GM19240 (cell line): ENCODE data around the gene PUS1.
"Not testable (repeated sequence)": the region's sequence is repeated elsewhere in the genome, so short reads cannot be mapped to it uniquely, and the experiment has no call there.

Experiments used
- DNase-seq: peaks from one replicate; pipeline ENCODE4 v3.0.0; 2011; ENCODE audit warnings: low spot score; ENCODE audit not compliant: insufficient read length

The PUS1 gene

DNA sequence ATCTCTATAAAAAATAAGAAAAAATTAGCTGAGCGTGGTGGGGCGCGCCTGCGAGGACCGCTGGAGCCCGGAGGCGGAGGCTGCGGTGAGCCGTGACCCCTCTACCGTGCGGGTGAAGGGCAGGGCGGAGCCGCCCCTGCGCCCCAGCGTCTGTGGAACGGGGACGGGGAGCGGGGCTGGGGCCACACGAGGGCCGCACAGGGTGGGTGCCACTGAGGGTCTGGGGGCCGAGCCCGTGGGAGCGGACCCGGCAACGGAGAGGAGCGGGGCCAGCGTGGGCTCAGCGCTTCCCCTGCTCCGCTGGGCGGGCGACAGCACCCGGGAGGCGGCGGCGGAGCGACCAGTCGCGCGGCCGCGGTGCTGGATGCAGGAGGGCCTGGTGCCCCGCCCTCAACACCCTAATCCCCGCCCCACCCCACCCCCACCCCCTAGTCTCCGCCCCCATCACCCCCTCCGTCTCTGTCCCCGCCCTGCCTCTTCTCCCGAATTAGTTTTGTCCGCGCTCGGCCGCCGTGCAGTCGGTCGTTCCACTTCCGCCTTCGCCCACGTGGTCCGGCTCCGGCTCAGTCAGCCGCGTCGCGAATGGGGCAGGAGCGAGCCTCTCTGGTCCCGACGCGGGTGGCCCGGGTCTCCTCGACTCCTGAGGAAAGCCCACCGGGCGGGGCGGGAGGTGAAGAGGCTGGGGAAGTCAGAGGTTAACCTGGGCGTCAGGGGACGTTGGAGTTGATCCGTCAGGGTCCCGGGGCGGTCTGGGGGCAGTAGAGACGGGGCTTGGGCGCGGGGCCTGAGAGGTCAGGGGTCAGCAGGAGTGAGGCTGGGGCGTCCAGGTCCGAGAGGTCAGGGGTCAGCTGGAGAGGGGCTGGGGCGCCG is at the start of gene PUS1:
Gene PUS1 (plus strand): TSS at position 566 of the 870 bp plus-strand sequence. CDS start 447 bp downstream, outside the sequence.
- peak; percentile 95 for DNase-seq

DNA sequence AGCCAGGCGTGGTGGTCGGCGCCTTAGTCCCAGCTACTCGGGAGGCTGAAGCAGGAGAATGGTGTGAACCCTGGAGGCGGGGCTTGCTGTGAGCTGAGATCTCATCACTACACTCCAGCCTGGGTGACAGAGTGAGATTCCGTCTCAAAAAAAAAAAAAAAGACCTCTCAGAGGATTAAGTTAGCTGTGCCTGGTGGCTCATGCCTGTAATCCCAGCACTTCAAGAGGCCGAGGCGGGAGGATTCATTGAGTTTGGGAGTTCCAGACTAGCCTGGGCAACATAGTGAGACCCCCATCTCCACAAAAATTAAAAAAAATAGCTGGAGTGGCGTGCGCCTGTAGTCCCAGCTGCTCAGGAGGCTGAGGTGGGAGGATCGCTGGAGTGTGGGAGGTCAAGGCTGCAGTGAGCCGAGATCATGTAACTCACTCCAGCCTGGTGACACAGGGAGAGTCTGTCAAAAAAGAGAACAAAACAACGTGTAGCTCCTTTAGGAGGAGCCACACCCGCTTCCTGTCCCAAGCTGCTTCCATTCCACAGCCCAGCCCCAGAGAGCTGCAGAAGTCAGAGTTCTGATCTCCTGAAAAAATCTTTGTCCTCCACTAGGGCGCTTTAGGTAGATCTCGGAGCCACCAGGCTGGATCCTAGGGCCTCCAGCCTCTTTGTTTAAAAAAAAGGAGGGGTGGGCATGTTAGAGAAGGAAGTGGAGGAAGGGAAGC is 46.1 kb upstream of the PUS1 start:
- no peak for DNase-seq

DNA sequence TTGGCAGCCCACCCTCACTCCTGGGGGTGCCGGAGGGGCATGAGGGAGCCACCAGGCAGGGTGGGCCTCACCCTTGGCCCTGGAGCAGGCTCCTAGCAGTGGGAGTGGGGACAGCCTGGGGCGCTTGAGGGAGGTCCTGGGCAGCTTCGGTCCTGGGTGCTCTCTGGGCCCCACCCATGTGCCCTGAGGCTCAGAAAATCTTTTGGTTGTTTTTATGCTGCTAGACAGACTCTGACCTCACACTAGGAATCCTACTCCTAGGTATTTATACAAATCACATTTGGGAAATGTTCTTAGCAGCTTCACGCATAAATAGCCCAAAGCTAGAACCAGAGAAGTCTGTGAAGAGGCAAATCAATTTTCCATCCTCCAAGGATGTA is 45.6 kb upstream of the PUS1 start:
- no peak for DNase-seq

DNA sequence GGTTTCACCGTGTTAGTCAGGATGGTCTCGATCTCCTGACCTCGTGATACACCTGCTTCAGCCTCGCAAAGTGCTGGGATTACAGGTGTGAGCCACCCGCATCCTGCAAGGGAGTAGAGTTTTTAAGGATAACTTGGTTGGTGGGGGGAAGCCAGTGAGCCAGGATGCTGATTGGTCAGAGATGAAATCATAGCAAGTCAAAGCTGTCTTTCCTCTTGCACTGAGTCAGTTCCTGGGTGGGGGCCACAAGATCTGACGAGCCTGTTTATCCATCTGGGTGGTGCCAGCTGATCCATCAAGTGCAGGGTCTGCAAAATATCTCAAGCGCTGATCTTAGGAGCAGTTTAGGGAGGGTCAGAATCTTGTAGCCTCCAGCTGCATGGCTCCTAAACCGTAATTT is 44.0 kb upstream of the PUS1 start:
- DNase-seq = not testable (repeated sequence)

DNA sequence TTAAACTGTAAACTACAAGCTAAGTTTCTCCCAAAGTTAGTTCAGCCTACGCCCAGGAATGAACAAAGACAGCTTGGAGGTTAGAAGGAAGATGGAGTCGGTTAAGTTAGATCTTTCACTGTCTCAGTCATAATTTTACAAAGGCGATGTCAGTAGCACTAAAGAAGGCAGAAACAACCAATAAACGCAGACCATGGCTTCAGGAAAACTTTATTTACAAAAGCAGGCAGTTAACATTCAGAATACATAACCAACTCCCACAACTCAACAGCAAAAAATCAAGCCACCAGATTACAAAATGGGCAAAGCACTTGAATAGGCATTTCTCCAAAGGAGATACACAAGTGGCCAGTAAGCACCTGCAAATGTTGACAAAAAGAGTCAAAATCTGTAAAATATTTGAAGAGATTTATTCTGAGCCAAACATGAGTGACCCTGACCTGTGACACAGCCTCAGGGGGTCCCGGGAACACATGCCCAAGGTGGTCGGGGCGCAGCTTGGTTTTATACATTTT is 43.5 kb upstream of the PUS1 start:
- DNase-seq = no peak

DNA sequence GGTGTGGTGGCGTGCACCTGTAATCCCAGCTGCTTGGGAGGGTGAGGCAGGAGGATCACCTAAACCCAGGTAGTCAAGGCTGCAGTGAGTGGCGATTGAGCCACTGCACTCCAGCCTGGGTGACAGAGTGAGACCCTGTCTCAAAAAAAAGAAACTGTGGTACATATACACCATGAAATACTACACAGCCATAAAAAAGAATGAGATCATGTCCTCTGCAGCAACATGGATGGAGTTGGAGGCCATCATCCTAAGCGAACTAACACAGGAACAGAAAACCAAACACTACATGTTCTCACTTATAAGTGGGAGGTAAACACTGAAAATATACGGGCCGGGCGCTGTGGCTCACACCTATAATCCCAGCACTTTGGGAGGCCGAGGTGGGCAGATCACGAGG is 37.4 kb upstream of the PUS1 start:
- DNase-seq = not testable (repeated sequence)

DNA sequence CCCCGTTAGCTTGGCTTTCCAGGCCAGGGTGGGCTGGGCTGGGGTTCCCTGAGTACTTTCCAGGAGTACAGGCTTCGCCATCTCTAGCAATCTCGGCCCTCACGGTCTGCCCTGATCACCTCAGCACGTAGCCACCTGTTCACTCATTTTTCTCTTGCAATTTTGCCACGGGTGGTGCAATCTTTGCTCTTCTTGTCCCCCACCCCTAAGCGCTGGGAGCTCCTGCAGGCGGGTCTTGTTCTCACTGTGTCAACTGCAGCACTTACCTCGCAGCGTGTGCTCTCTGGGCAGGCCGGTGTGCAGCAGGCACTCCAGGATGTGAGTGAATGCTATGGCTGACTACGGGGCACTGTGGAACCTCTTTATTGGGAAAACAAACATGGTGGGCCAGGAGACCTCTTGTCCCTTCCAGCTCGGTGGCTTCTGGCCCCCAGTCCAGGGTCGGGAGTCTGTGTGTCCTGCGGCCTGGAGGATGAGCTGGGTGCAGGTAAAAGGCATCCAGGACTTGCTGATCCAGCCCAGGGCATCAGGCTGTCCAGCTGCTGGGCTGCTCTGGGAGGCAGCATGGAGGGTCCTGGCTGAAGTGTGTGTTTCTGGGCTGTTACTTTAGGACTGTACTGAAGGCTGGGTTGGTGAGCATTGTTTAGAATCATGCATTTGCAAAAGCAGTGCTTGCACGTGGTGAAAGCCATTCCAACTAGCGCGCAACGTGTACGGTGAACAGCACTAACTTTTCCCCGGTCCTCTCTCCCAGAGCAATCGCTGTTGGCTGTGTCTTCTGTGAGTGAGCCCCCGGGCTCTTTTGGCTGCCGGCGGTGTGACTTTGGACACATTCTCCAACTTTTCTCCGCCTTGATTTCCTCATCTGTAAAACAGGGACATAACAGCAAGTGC is 36.1 kb upstream of the PUS1 start:
- DNase-seq = no peak

DNA sequence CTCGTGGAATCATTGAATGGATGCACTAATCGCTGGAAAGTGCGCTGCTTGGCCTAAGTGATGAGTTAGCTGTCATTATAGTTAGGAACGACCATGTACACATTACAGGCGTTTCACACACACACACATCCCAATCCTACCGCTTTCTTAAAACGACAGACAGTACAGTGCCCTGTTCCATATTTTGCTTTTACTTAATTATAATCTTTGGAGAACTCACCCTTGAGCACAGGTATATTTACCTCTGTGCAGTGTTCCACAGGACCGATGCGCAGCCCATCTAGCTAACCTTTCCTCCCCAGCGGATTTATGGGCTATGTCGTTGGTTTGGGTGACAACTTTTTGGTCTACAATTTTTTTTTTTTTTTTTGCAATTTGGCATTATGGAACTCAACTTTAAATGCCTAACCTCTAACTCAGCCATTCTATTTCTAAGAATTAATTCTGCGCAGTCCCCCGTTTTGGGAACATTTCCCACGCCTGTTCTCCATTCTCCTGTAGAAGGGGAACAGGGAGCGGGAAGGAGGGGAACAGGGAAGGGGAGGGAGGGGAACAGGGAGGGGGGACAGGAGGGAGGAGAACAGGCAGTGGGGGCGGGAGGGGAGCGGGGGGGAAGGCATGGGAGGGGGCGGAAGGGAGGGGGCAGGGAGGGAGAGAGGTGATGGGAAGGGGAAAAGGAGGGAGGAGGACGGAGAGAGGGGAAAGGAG is 35.3 kb upstream of the PUS1 start:
- peak; percentile 9 for DNase-seq

DNA sequence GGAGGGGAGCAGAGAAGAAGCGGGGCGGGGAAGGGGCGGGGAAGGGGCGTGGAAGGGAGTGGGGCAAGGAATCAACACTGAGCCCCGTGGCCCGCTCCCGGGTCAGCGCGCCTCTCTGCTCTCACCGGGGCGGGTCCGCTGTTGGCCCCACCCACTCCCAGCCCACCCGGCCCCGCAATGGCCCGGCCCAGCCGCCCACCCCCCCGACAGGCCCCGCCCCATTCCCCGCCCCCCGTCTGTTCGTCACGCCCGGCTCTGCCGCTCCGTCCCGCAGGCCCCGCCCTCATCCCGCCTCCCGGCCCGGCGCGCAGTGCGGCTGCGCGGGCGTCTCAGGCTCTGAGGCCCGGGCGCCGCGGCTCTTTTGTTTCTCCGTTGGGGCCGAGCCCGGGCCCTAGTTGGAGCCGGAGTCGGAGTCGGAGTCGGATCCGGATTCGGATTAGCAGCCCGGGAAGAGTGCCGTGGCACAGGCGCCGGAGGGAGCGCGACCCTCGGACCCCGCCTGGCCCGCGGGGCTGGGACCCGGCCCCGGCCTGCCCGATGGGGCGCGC is 34.7 kb upstream of the PUS1 start, which contains the start of gene ULK1:
Gene ULK1 (plus strand): TSS at position 310 of the 548 bp plus-strand sequence. CDS start 380 bp downstream, outside the sequence.
- DNase-seq = peak; percentile 100

DNA sequence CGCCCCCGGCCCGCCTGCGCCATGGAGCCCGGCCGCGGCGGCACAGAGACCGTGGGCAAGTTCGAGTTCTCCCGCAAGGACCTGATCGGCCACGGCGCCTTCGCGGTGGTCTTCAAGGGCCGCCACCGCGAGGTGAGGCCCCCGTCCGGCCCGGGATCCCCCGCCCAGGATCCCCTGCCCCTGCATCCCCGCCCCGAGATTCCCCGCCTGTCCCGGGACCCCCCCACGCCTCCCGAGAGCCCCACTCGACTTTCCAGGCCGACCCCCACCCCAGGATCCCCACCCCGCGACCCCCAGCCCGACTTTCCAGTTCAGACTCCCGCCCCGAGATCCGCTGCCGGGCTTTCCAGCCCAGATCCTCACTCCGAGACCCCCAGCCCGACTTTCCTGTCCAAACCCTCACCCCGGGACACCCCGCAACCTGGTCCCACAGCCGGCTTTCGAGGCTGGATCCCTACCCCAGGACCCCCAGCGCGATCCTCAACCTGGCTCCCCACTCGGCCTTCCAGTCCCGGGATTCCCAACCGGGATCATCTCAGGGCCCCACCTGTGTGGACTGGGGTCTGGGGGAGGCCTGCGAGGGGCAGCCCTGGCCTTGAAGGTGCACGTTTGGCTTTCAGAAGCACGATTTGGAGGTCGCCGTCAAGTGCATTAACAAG is 34.0 kb upstream of the PUS1 start:
- DNase-seq = no peak

DNA sequence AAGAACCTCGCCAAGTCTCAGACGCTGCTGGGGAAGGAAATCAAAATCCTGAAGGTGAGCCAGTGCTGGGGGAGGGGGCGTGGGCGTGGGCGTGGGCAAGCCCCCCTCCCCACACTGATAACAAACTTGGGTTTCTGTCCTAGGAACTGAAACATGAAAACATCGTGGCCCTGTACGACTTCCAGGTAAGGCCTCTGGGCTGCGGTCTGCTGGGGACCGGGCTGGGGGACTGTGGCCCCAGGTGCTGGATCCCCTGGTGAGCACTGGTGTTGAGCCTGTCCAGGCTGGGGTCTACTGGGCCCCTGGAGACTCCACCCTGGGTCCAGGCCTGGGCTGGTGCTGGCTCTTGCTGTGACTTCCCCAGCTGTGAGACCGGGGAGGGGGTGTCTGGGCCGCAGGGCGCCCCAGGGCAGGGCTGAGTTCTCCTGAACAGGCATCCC is 33.4 kb upstream of the PUS1 start:
- no peak for DNase-seq

DNA sequence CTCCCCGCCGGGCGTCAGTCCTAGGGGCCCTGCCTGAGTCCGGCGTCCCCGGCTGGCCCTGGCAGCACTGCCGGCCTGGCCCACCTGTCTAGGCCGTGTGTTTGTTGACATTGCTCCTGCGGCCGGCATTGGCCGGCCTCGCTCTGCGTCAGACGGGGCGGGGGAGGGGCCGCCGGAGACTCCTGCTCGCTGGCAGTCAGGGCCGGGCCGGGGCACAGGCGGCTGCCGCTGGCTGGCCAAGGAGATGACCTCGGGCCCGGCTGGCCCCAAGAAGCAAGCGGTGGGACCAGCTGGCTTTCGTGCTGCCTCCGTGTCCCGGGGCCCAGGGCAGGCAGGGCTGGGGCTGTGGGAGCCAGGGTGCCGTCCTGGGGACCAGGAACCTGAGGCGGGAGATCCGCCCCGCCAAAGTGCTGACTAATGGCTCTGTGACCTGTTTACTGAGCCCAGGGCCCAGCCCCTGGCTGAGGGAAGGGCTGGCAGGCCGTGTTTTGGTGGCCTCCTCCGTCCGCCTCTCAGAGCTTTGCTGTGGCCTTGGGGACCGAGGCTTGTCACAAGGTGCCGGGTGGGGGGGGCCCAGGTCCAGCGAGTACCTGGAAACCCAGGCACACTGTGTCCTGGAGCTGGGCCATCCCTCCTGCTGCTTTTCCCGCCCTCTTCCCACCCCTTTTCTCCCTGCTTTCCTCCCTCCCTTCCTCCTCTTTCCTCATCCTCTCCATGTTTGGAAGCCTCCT is 32.8 kb upstream of the PUS1 start:
- DNase-seq = peak; percentile 98

DNA sequence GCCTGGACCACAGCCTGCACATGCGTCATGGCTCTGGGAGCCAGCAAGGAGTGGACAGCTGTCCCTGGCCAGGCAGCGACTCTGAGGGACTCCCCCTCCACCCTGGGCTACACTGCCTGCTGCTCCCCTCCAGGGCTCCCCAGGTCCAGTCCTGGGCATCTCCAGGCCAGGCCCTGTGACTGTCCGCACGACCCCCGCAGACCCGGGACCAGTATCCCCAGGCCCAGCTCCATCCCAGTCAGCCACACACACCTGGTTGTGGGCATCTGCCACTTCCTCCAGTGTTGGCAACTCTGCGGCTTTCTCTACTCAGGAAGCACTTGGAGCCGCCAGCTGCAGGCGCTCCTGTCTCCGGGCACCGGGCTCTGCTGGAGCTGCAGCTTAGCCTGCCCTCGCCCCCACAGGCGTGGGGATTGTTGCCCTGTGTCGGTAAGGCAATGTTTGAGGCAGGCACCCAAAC is 32.2 kb upstream of the PUS1 start:
- no peak for DNase-seq

DNA sequence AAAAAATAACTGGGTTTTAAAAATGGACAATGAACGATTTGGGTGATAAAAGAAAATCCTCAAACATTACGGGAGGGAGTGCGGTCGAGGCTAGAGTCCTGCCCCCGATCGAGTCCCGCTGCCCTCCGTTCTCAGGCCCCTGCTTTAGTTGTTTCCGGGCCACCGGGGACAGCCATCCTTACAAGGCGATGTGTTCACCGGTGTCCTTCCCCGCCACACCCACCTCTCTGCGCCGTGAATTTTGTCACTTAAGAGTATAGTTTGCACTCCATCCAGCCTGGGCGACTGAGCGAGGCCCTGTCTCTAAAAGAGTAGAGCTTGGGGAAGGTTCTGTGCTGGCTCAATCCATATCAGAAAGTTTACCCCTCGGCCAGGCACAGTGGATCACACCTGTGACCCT is 31.8 kb upstream of the PUS1 start:
- DNase-seq = no peak

DNA sequence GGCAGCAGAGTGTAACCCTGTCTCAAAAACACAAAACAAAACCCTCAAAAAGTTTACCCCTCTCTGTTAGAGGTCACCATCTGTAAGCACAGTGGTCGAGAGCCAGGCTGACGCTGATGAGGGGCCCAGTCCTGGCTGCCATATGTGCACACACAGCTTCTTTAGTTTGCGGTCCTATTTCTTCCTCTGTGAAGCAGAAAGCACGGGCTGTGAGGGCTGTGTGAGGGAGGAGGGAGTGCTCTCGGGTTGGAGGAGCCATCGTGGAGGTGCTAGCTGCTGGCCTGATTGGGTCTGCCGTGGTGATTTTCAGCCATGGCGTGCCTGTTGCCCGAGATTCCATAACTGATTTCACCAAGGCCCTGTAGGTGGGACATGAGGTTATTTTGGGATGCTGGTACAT is 31.2 kb upstream of the PUS1 start:
- no peak for DNase-seq

DNA sequence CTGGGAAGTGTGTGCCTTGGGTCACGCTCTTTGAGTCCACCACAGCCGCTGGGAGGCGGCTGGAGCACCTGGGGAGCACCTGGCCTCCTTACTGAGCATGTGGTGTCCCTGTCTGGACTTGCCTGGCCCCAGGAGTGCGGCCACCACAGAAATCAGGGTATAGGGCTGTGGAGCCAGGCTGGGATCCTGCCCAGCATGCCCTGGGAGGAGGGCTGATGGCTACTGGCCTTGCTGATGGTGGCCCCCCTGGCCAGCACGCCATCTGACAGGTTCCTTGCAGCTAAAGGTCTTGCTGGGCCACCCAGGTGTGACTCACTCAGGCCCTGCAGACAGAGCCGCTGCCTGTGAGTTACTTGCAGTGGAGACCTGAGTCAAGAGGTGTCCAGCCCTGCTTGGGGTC is 28.7 kb upstream of the PUS1 start:
- DNase-seq = no peak

DNA sequence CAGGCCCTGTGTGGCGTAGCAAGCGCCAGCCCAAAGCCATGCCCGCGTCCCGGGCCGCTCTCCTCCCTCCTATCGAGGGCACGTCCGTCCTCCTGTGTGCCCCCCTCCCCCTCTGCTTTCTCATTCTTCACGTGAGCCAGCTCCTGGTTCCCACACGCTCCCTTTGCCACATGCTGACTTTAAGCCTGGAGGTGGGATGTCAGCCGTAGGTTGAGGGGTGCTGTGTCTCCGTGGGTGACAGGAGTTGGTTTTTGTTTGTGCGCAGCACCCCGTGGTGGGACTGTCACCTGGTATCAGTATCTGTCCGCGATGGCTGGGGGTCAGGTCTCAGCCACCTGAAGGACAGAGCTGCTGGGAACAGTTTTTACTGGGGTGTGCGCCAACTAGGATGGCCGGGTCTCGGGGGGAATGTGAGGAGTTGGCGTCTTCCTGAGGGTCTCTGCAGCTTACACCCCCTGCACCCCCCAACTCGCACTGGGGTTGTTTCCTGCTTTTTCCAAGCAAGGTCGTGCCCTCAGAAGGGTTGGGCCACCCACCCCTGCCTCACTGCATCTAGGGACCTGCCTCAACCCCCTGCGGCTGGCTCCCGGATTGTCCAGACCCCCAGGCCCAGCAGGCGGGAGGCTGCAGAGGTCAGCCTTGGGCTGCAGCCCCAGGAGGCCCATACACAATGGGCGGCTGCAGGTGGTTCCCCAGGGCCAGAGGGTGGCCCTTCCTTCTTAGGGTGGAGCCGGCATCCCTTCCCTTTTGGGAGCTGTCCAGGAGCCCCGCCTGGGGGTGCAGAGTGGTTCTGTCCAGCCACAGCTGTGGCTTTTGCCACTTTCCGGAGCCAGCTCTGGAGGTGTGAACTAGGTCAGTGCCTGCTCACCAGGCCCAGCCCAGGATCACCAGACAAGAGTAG is 27.4 kb upstream of the PUS1 start:
- no peak for DNase-seq
